Calu3 (cell line): ENCODE measurements around the gene NCS1. TPM values are rescaled to one million over a fixed set of nuclear protein-coding genes. Genes with fewer than 3 reads are reported as not detected.

Source experiments
- BruUV-seq: library from RNA; stranded (reverse); fragments of 400-500 nt; replicated peaks from 2 replicates; lab custom pipeline; 2021; lab: Mats Ljungman, UMichigan
- CTCF ChIA-PET: fragments of 300-600 bp; sonication (Branson Sonifier 250); formaldehyde crosslinking; loops from one replicate; lab custom pipeline; 2022; ENCODE audit warnings: antibody characterized with exemption; lab: Charles Lee
- DNase-seq: peaks from one replicate; pipeline ENCODE4 v3.0.0; 2022
- H3K27ac Mint-ChIP-seq: one replicate; pipeline ENCODE4 v1.8.0; 2022; ENCODE audit warnings: mixed read lengths; ENCODE audit not compliant: unreplicated experiment
- H3K27me3 Mint-ChIP-seq: one replicate; pipeline ENCODE4 v1.8.0; 2022; ENCODE audit warnings: mixed read lengths; ENCODE audit not compliant: unreplicated experiment
- H3K36me3 Mint-ChIP-seq: one replicate; pipeline ENCODE4 v1.8.0; 2022; ENCODE audit warnings: mild to moderate bottlenecking, moderate library complexity, mixed read lengths; ENCODE audit not compliant: insufficient read depth, unreplicated experiment
- H3K4me1 Mint-ChIP-seq: one replicate; pipeline ENCODE4 v1.8.0; 2022; ENCODE audit warnings: mild to moderate bottlenecking, low read depth, mixed read lengths; ENCODE audit not compliant: unreplicated experiment
- H3K4me3 Mint-ChIP-seq: one replicate; pipeline ENCODE4 v1.8.0; 2022; ENCODE audit warnings: mild to moderate bottlenecking, low read depth, moderate library complexity, mixed read lengths; ENCODE audit not compliant: unreplicated experiment
- H3K9me3 Mint-ChIP-seq: one replicate; pipeline ENCODE4 v1.8.0; 2022; ENCODE audit warnings: low read depth, mixed read lengths; ENCODE audit not compliant: unreplicated experiment
- intact Hi-C: fragments of 100-400 bp; cut with micrococcal nuclease; formaldehyde crosslinking; loops from one replicate; pipeline ENCODE4 v1.10.0; 2022; ENCODE audit not compliant: unreplicated experiment
- total RNA-seq: library from RNA; stranded (reverse); gene quantifications from 2 replicates; pipeline ENCODE4 v1.2.3, GENCODE V29; 2022
- TF ChIP-seq, protein P1 (sequence below): fragments of 200-600 bp; IDR thresholded peaks from one replicate; pipeline ENCODE4 v1.8.0; 2022; ENCODE audit warnings: antibody characterized with exemption; ENCODE audit not compliant: unreplicated experiment

The NCS1 gene
- total RNA-seq, 1 experiment from 2014 or later: 16.1 TPM

DNA sequence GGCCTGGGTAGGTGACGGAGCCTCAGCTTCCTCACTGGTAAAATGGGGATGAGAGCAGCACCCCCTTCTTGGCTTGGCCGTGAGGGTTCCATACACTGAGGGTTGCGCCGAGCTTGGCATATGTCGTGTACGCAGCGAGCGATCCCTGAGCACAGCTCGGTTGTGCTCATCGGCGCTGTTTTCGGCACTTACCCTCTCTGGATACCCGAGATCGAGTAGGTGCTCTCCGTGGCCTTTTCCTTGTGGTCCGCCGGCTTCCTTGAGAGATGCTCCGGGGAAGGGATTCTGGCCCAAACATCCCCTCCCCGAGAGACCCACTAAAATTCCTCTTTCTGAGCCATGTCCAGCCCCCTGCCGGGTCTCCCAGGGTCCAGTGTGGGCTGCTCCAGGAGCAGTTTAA is 53.4 kb downstream of the NCS1 start:
- DNase-seq: no peak
- Mint-ChIP-seq H3K27me3 (no peaks in the 10 kb centered on the region), H3K4me3 (no peak overlapping the region), H3K27ac (no peak overlapping the region), H3K4me1 (no peaks in the 10 kb centered on the region), H3K9me3 (no peaks in the 10 kb centered on the region), H3K36me3 (no peaks in the 10 kb centered on the region)
- TF ChIP-seq, protein P1, sequence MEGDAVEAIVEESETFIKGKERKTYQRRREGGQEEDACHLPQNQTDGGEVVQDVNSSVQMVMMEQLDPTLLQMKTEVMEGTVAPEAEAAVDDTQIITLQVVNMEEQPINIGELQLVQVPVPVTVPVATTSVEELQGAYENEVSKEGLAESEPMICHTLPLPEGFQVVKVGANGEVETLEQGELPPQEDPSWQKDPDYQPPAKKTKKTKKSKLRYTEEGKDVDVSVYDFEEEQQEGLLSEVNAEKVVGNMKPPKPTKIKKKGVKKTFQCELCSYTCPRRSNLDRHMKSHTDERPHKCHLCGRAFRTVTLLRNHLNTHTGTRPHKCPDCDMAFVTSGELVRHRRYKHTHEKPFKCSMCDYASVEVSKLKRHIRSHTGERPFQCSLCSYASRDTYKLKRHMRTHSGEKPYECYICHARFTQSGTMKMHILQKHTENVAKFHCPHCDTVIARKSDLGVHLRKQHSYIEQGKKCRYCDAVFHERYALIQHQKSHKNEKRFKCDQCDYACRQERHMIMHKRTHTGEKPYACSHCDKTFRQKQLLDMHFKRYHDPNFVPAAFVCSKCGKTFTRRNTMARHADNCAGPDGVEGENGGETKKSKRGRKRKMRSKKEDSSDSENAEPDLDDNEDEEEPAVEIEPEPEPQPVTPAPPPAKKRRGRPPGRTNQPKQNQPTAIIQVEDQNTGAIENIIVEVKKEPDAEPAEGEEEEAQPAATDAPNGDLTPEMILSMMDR: no peak
- intact Hi-C loops: no loop called here
- no TSS peak for BruUV-seq
- CTCF ChIA-PET: no interaction called here

DNA sequence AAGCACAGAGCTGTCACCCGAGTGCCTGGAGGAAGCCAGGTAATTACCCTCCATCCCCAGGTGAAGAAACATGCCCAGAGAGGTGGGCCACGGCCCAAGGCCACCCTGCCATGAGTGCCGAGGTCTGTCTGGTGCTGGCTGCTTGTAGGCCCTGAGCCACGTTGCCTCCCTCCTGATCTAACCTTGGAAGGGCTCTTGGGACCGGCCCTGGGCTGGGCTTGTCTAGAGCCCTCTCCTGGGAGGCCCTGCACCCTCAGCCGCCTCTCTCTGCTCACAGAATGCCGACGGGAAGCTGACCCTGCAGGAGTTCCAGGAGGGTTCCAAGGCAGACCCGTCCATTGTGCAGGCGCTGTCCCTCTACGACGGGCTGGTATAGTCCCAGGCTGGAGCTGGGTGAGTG is 53.9 kb downstream of the NCS1 start:
- no peaks in the 10 kb centered on the region for H3K4me1 Mint-ChIP-seq
- H3K36me3 Mint-ChIP-seq: no peaks in the 10 kb centered on the region
- DNase-seq: no peak
- no TSS peak for BruUV-seq
- H3K27me3 Mint-ChIP-seq: no peaks in the 10 kb centered on the region
- no peaks in the 10 kb centered on the region for H3K9me3 Mint-ChIP-seq
- intact Hi-C loops: no loop called here
- TF ChIP-seq, protein P1: no peak
- H3K27ac Mint-ChIP-seq: no peak overlapping the region
- CTCF ChIA-PET: no interaction called here
- H3K4me3 Mint-ChIP-seq: no peak overlapping the region

DNA sequence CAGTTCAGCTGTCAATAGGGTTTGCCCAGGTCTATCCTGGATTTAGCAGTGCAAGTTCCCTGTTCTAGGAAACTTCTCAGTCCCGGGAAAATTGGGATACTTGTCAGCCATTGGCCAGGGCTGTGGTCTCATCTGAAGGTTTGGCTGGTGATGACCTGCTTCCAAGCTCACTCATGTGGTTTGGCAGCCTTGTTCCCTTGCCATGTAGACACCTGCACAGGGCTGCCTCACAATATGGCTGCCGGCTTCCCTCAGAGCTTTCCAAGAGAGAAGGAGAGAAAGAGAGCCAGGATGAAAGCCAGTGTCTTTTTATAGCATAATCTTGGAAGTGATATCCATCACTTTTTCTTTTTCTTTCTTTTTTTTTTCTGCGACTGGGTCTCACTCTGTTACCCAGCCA is 55.6 kb downstream of the NCS1 start:
- H3K36me3 Mint-ChIP-seq: no peaks in the 10 kb centered on the region
- no TSS peak for BruUV-seq
- H3K9me3 Mint-ChIP-seq: no peaks in the 10 kb centered on the region
- H3K4me3 Mint-ChIP-seq: no peak overlapping the region
- H3K27ac Mint-ChIP-seq: no peak overlapping the region
- no peaks in the 10 kb centered on the region for H3K4me1 Mint-ChIP-seq
- CTCF ChIA-PET: no interaction called here
- no peaks in the 10 kb centered on the region for H3K27me3 Mint-ChIP-seq
- intact Hi-C loops: no loop called here
- TF ChIP-seq, protein P1: no peak
- DNase-seq: no peak

DNA sequence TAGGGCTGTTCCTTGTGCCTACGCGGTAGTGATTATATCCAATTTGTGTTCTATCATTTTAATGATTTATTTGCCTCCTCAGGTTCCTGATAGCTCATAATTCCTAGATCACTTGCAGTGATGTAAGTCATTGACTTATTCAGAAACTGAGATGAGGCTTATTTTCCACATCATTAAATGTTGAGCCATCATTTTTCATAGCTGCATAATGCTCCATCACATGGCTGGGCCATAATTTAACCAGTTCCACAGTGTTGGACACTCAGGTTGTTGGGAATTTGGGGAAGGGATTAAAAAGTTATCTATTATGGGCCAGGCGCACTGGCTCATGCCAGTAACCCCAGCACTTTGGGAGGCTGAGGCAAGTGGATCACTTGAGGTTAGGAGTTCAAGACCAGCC is 57.6 kb downstream of the NCS1 start:
- no peak for DNase-seq
- Mint-ChIP-seq H3K27ac (no peak overlapping the region), H3K9me3 (no peaks in the 10 kb centered on the region), H3K27me3 (no peaks in the 10 kb centered on the region), H3K4me1 (no peaks in the 10 kb centered on the region), H3K36me3 (no peaks in the 10 kb centered on the region), H3K4me3 (no peak overlapping the region)
- TF ChIP-seq, protein P1: no peak
- no TSS peak for BruUV-seq
- intact Hi-C loops: no loop called here
- CTCF ChIA-PET: no interaction called here
